SHP77 (cell line): ENCODE results near the gene SIGLEC10.
"Not testable (repeated sequence)": the region's sequence is repeated elsewhere in the genome, so short reads cannot be mapped to it uniquely, and the experiment has no call there.

Source experiments
- DNase-seq, 2 experiments: peaks; one replicate each; lab custom pipeline; 2025; lab: John Stamatoyannopoulos, UW

The SIGLEC10 gene, protein sequence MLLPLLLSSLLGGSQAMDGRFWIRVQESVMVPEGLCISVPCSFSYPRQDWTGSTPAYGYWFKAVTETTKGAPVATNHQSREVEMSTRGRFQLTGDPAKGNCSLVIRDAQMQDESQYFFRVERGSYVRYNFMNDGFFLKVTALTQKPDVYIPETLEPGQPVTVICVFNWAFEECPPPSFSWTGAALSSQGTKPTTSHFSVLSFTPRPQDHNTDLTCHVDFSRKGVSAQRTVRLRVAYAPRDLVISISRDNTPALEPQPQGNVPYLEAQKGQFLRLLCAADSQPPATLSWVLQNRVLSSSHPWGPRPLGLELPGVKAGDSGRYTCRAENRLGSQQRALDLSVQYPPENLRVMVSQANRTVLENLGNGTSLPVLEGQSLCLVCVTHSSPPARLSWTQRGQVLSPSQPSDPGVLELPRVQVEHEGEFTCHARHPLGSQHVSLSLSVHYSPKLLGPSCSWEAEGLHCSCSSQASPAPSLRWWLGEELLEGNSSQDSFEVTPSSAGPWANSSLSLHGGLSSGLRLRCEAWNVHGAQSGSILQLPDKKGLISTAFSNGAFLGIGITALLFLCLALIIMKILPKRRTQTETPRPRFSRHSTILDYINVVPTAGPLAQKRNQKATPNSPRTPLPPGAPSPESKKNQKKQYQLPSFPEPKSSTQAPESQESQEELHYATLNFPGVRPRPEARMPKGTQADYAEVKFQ

DNA sequence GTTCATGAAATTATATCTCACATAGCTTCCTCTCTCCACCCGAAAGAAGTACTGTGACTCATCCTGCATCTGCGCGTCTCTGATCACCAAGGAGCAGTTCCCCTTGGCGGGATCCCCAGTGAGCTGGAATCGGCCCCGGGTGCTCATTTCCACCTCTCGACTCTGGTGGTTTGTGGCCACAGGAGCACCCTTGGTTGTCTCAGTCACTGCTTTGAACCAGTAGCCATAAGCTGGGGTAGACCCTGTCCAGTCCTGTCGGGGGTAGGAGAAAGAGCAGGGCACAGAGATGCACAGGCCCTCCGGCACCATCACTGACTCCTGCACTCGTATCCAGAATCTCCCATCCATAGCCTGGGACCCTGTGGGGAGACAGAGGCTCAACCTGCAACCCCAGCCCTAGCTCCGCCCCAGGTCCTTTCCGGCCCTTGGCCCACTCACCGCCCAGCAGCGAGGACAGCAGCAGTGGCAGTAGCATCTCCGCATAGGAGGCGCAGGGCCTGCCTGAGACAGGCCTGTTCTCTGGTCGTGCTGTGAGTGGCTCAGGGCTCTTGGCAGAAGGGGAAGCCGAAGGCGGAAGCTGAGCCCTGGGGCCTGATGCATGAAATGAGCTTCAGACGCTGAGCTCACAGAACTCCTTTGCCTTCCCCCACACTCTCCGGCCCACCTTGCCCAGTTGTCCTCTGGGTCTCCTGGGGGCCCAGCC, at the start of gene SIGLEC10:
Gene SIGLEC10 (minus strand): TSS at position 536 of the 703 bp plus-strand sequence. CDS start 61 bp downstream, at position 475.
- no peak for DNase-seq

DNA sequence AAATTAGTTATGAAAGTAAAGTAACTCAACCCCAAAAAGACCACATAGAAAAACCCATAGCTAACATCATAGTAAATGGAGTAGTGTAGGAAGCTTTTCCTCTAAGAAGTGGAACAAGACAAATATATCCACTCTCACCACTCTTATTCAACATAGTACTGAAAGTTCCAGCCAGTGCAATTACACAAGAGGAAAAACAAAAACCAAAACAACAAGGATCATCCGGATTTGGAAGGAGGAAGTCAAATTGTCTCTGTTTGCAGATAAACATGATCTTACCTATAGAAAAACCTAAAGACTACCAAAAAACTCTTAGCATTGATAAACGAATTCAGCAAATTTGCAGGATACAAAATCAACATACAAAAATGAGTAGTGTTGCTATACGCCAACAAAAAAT, 49.3 kb upstream of the SIGLEC10 start:
- no peak for DNase-seq

DNA sequence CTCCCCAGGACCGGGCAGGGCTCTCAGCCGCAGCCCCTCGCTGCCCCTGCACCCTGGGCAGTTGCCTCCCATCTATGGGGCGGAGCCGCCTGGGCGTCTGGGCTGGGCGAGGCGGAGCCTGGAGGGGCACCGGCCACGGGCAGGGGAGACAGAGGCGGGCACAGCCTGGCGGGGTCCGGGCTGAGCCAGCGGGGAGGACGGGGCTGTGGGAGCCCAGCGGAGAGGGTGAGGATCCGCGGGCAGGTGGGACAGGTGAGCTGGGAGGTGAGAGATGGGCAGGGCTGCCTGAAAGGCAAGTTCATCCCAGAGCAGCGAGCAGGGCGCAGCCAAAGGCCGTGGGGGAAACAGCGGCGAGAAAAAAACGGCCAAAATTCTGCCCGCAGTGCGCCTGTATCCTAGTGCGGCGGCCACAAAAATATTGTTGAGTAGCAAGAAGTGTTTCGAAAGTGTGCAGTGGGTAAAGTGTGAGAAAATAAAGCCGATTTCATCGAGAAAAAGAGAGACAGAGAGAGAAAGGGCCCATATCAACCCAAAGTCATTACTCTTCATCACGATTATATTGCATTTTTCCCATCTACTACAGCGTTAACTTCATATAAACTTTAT, 46.6 kb upstream of the SIGLEC10 start:
- DNase-seq = not testable (repeated sequence)

DNA sequence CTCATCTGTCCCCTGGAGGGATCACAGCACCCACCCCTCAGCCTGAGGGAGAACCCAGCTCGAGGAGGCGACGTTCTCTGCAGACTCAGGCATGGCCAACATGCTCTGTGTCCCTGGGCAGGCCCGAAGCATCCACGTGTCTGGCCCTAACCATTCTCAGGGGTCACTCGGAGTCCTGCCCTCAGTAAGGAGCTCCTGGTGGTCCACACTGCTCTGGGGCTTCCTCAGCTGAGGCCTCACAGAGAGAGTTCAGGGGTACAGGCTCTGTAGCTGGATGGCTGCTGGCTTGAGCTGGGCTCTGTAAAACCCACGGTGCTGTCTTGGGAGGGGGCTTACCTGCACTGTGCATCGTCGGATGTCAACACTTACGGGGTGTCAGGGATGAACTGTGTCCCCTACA, 45.2 kb upstream of the SIGLEC10 start:
- no peak for DNase-seq

DNA sequence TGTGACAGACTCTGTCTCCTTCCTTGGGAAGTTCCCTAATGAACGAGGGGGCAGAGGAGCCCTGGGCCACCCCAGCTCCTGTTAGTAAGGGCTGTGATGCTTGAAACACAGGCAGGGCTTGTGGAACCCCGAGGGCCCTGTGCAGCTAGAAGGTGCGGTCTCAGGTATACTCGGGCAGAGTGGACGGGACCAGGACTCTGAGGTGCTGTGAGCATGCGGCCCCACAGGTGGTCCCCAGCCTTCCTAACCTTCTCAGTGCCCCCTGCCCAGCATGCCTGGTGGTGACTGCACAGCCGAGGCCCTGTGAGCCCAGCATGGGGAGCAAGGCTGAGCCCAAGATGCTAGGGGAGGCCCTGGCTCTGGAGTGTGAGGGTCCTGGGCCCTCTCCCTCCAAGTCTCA, 44.8 kb upstream of the SIGLEC10 start:
- no peak for DNase-seq

DNA sequence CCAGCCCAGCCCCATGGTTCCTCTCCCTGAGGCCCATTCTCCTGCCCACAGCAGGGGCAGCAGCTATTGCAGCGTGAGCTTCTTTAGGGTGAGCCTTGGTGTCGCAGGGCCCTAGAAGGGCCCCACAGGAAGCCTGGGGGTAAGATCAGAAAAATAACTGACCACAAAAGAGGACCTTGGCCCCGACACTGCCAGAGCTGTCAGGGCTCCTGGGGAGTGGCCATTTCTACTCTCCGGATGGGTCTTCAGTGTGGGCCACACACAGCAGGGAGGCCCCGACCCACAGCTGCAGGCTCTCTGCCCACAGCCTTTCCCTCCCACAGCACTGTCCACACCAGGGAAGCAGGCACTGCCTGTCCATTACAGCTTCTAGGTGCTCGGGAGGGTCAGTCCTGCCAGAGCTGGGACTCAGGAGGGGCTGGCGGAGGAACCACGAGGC, 44.3 kb upstream of the SIGLEC10 start:
- no peak for DNase-seq

DNA sequence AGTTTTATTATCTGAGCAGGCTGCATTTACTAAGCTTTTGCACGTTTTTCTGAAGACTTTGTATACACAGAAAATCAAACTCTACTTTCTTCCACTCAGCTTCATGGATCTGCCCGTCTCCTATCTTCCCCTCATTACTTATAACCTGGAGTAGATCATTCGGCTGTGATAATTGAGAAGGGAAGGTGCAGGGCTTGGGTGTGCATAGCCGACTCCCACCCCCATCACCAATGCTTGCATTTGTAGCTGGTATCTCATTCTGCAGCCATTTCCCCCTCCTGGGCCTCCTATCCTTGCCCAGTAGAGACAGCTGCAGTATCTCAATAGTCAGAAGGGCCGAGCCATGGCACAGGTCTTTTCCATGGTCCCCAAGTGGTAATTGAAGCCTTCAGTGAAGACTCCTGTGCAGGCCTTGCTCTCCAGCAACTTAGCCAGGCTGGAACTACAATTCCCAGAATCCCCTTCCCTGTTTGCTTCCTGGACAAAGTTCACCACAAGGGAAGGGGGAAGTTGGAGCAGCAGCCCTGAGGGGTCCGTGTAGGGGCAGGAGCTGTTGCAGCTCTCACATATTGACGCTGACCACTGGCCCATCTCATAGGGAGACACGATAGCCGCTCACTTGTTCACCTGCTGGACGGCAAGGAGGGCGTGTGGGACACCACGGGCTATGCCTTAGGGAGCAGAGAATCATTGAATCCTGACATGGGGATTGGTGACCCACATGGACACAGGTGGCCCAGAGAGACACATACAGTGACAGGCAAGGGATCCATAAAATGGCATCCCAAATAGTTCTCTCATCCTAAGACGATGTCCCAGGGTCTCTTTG, 42.9 kb upstream of the SIGLEC10 start:
- DNase-seq = no peak

DNA sequence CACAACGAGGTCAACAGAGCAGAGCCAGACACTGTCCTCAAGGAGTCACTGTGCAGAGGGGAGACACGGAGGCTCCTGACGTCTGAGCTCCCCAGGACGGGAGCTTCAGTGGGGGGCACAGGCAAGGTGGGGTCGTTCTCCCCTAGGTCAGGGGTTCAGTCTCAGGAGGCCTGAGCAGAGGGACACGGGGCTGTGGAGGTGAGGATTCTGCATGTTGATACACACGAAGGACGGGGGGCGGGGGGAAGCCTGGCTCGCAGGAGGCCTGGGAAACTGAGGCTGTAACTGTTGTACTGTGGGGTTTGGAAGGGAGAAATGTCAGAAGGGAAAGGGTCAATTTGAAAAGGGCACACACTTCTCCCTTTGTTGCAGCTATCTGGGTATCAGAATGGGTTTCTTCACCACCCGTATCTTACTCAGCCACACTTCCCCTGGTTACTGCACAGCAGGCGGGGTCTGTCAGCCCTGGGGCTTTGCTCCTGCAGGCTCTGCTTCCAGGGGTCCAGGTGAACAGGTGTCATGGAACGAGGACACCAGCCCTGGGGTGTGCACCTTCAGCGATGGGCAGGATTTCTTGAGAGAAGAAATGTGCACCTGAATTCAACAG, 41.6 kb upstream of the SIGLEC10 start:
- DNase-seq = no peak

DNA sequence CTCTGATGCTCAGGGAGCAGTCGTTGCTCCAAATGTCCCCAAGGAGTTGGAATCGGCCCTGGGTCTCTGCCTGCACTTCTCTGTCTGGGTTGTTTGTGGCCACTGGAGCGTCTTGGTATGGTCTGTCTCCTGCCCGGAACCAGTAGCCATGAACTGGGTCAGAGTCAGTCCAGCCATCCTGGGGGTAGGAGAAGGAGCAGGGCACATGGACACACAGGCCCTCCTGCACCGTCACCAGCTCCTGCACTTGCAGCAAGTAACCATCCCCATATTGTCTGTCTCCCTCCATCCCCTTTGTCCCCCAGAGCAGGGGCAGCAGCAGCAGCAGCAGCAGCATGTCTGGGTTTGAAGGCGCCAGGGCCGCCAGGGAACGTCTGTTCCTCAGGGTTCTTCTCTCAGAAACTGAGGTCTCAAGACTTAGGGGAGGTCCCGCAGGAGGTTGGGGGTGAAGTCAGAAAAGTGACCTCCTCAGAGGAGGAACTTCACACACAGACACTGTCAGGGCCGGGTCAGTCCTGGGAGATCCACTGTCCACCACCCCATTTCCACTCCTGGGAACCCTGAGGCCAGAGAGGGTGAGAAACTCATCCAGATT, 40.7 kb upstream of the SIGLEC10 start, which contains the start of gene SIGLEC8:
Gene SIGLEC8 (minus strand): TSS at position 404 of the 595 bp plus-strand sequence. CDS start 67 bp downstream, at position 337.
- no peak for DNase-seq

DNA sequence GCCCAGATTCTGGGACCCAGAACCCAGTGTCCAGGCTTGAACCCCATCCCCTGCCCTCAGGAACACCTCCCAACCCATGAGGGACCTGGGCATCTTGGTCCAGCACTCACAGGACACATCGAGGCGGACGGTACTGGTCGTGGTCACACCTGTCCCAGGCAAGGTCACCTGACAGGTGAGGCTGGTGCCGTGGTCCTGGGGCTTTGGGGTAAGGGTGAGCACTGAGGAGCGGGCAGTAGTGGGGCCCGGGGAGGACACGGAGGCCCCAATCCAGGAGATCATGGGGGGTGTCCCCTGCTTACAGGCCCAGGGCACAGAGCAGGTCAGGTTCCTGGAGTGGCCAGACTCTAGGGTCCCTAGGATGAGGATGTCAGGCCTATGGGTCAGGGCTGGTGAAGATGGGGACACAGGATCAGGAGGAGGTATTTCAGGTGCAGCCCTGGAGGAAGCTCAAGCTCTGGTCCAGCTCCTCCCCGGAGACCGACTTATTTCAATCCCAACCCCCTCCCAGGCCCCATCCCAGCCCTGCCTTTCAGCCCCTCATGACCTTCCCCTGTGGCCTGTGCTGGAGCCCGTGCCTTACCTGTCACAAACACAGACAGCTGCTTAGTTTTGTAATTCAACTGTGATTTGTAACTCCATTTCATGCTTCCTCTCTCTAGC, 40.0 kb upstream of the SIGLEC10 start:
- DNase-seq = no peak

DNA sequence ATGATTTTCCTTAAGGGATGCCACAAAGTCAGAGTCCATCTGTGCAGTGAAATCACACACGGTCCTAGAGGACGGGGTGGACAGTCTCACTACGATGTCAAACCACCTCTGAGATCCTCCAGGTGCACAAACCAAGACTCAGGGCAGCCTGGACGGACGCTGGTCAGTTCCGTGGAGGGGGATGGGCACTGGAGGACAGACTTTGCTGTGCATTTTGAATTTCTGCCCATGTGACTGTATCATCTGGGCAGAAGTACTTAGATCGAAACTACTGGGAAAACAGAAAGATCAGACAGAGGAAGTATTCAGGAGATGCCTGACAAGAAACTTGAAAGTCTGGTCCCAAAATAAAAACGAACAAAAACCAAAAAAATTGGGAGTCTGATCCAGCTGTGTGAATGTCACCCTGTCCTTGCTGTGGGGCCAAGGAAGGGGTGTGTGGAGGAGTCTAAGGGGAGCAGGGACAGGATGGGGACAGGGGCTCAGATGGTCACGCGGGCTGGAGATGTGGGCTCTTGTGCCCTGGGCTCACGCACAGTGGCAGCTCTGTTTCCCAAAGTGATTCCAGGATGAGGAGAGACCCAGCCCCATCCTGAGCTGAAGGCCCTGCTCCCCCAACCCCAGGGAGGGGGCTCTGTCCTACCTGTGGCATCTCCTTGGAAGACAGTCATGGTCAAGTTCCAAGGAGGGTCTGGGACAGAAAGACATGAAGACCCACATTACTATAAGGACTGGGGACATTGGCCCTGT, 39.3 kb upstream of the SIGLEC10 start:
- no peak for DNase-seq

DNA sequence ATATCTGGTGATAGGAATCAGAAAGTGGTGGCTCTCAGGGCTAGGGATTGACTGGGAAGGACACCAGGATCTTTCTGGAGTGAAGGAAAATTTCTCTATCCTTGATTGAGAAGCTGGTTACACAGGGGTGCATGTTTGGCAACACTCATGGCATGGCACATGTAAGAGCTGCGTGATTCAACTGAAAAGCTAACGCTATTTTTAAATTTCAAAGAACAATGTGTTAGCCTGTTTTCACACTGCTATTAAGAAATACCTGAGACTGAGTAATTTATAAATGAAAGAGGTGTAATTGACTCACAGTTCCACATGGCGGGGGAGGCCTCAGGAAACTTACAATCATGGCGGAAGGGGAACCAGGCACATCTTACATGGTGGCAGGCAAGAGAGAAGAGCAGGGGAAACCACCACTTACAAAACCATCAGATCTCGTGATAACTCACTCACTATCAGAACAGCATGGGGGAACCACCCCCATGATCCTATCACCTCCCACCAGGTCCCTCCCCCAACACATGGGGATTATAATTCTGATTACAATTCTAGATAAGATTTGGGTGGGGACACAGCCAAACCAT, 33.4 kb upstream of the SIGLEC10 start:
- no peak for DNase-seq

DNA sequence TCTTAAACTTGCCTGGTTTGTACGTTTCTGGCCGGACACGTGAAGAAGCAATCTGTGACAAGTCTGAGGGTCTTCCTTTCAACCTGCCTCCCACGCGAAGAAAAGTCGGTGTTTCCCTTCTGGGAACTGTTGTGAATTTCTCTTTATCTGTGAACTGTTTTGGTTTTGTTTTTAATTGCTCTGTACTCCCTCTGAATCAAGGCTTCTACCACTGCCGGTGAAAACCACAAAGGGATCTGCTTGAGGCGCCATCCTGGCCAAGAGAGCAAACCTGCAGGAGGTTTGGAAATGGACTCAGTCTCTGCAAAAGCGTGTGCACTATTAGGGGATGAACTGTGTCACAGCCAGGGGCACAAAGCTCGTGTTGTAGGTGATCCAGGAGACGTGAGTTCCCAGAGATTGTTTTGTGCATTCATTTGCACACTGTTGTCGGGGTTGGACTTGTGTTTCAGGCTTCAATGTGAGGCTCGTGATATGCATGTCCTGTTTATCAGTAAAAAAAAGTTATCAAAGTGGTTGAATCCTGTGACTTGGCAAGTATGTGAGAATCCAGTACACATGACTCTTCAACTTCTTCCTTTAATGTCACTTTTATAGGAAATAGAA, 31.1 kb upstream of the SIGLEC10 start:
- DNase-seq = no peak

DNA sequence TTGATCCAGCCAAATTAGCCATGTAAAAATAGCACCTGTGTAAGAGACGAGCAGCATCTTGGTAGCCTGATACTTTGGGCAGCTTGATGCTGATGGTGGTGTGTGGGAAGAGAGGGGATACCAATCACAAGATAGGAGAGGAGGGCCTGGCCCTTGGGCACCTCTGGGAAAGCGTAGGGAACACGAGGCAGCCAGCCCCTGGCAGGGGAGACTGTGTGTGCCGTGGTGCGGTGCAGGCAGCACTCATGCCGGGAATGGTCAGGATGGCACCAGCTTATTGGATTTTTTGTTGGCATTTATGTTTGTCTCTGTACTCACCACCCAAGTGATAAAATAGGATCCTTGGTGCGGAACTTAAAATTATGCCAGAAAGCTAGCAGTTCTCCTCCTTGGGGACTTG, 30.6 kb upstream of the SIGLEC10 start:
- DNase-seq = no peak

DNA sequence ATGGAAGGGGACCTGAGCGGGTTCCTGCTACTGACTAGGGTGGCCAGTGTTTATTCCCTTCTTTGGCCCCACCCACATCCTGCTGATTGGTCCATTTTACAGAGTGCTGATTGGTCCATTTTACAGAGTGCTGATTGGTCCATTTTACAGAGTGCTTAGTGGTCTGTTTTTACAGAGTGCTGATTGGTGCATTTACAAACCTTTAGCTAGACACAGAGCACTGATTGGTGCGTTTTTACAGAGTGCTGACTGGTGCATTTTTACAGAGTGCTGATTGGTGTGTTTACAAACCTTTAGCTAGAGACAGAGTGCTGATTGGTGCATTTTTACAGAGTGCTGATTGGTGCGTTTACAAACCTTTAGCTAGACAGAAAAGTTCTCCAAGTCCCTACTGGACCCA, 30.1 kb upstream of the SIGLEC10 start:
- DNase-seq = not testable (repeated sequence)

DNA sequence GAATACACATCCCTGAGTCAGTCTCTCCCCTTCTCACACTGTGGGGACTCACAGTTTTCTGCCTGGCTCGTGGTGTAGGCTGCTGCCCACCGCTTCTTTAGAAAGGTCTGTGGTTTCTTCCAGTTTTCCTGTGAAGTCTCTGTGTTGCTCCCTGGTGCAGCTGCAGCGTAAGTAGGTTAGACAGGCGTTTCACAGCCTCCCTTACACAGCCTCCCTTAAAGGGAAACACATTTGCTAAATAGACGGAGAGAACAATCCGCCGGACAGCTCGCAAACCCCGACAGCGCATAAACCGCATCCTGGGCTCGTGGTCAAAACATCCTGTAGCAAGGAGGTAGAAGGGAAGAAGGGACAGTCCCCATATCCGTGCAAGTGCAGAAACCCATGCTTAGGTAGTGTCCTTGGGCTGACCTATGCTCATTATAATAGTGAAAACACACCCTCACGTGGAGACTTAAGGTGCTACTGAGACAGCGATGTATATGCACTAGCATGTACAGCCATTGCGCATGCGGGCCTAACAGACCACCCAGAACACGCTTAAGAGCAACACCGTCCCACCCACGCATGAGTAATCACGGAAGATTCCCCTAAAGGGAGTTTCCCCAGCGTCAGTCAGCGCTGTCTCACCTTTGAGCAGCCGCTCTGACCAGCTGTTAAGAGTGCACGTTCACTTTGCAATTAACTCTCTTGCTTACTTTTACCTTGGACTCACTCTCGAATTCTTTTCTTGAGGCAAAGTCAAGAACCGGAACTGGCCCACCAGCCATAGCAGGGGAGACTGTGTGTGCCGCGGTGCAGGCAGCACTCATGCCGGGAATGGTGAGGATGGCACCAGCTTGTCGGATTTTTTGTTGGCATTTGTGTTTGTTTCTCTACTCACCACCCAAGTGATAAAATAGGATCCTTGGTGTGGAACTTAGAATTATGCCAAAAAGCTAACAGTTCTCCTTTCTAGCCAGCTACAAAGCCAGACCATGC, 24.3 kb upstream of the SIGLEC10 start:
- DNase-seq = no peak

DNA sequence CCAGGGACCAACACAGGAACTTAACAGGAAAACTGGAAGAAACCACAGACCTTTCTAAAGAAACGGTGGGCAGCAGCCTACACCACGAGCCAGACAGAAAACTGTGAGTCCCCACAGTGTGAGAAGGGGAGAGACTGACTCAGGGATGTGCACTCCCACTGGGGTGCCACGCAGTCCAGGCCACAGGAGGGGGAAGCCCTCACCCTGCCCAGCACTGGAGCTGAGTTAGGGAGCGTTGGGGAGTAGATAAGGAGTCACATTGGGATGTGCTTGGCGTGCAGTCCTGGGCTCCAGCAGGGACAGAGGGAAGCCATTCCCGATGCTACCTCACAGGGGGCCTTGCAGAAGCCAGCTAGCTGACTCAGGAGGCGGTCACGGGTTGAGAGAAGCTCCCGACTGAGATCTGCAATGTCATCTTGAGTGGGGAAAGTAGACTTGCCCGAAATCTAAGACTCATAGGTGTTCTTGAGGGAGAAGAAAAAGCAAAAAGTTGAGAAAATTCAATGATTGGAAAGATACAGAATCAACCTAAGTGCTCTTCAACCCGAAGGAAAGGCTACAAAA, 23.5 kb upstream of the SIGLEC10 start:
- no peak for DNase-seq
